ENCODE measurements around the gene GPR17.
A peak's percentile ranks its signal among the peaks of the same experiment; 100 is the strongest.

The GPR17 gene

DNA sequence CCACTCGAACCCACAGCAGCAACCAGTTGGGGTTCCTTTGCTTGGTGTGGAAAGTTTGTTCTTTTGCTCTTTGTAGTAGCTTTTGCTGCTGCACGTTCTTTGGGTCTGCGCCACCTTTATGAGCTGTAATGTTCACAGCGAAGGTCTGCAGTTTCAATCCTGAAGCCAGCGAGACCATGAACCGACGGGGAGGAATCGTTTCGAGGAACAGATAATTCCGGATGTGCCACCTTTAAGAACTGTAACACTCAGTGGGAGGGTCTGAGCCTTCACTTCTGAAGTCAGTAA is 14.3 kb downstream of the GPR17 start:
- Mint-ChIP-seq H3K9me3 (no peaks in the 10 kb centered on the region), H3K27ac (no peak overlapping the region), H3K4me1 (peaks cover 18% of the 10 kb centered on the region), H3K27me3 (peaks cover 47% of the 10 kb centered on the region), H3K36me3 (no peaks in the 10 kb centered on the region), H3K4me3 (no peak overlapping the region)
- ATAC-seq: no peak

DNA sequence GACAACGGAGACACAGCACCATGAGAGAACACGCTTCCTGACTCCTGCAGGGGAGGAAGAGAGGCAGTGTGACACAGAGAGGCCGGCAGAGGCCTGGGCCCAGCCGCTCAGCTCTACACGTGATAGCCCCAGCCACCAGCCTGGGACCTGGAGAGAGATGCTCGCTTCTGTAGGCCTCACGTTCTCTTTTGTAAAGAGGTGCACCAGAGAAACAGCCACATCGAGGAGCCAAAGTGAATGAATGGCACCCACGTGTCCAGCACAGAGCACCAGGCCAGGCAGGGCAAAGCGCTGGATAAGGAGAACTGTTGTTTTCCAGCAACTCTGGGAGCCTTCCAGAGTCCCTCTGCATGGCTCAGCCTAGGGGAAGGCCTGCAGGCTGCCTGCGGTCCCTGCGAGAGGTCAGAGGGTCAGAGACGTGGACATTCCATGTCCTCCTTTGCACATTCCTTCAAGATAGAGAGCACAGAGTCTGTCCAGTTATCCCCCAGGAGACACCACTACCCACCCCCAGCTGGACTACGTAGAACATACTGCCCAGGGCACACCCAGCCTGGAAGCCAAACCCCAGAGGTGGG is 15.2 kb downstream of the GPR17 start:
- H3K27me3 Mint-ChIP-seq: peaks cover 56% of the 10 kb centered on the region
- no peaks in the 10 kb centered on the region for H3K9me3 Mint-ChIP-seq
- H3K27ac Mint-ChIP-seq: no peak overlapping the region
- ATAC-seq: no peak
- no peak overlapping the region for H3K4me3 Mint-ChIP-seq
- no peaks in the 10 kb centered on the region for H3K36me3 Mint-ChIP-seq
- peaks cover 18% of the 10 kb centered on the region for H3K4me1 Mint-ChIP-seq

DNA sequence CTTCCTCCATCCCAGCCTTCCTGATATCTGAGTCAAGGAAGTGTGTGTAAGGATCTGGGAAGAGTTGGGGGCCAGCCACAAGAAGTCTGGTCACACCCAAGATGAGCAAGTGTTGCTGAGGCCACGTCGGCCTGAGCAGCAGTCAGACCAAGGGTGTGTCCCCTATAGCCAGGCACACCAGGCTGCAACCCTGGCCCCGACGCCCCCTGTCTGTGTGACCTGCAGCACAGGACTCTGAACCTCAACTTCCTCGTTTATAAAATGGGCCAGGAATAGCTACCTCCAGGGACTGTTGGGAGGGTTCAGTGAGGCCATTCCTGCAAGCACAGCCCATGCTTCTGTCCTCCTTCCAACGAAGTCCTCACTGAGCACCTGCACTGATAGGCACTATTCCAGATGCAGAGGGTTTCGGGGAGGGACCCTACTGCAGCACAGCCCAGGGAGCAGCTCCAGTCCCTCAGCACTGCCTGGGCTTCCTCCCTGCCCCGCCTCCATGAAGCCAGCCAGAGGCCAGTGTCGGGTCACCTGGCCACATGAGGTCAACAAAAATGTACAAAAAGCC is 16.1 kb downstream of the GPR17 start:
- H3K4me3 Mint-ChIP-seq: no peak overlapping the region
- H3K9me3 Mint-ChIP-seq: no peaks in the 10 kb centered on the region
- peaks cover 58% of the 10 kb centered on the region for H3K27me3 Mint-ChIP-seq
- ATAC-seq: no peak
- peaks cover 13% of the 10 kb centered on the region for H3K4me1 Mint-ChIP-seq
- H3K27ac Mint-ChIP-seq: no peak overlapping the region
- H3K36me3 Mint-ChIP-seq: no peaks in the 10 kb centered on the region

DNA sequence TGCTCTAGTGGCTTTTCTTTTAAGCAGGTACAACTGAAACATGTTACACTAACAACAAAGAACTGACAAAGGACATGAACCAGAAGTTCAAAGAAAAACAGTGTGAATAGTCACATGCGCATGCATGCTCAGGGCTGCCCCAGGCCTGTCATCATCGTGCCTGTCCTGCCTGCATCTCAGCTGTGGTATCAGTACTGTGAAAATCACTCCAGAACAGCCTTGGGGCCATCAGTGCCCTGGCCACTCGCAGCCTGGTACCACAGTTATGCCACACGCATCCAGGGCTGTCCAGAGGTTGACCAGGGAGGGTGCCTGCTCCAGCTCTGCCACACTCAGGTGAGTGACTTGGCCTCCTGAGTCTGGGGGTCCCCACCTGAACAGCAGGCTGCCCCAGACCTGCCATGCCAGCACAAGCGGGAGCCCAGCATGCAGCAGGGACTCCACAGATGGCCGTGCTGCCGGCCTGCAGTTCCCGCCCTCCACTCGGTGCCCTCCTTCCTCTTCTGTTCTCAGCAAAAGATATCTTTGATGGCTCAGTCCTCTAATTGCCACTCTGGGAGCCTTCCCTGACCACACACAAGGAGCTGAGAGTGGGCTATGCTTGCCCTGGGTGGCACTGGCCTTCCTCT is 17.1 kb downstream of the GPR17 start:
- Mint-ChIP-seq H3K4me3 (no peak overlapping the region), H3K27ac (no peak overlapping the region), H3K36me3 (no peaks in the 10 kb centered on the region), H3K4me1 (peaks cover 12% of the 10 kb centered on the region), H3K9me3 (no peaks in the 10 kb centered on the region), H3K27me3 (peaks cover 54% of the 10 kb centered on the region)
- no peak for ATAC-seq

DNA sequence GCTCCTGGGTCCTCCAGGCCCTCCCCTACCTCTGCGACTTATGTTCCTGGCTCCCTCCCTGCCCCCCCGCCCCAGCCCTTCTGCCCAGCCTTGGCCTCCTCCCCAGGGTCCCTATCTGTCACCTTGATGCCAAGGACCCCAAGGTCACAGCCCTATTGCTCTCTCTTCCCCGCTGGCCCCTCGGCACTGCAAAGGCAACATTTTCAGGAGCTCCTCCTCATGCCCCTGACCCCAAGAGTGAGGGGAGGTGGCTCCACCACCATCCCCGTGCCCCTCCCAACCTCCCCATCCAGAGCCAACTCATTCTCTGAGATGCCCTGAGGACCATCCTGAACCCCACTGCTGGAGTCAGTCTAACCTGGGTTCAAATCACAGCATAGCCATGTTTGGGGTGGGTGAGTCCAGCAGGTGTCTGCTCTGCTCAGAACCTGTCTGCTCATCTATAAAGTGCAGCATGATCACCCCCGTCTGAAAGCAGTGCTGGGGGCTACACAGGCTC is 17.7 kb downstream of the GPR17 start:
- Mint-ChIP-seq H3K36me3 (no peaks in the 10 kb centered on the region), H3K4me1 (peaks cover 12% of the 10 kb centered on the region), H3K27ac (no peak overlapping the region), H3K9me3 (no peaks in the 10 kb centered on the region), H3K4me3 (no peak overlapping the region), H3K27me3 (peaks cover 54% of the 10 kb centered on the region)
- no peak for ATAC-seq

DNA sequence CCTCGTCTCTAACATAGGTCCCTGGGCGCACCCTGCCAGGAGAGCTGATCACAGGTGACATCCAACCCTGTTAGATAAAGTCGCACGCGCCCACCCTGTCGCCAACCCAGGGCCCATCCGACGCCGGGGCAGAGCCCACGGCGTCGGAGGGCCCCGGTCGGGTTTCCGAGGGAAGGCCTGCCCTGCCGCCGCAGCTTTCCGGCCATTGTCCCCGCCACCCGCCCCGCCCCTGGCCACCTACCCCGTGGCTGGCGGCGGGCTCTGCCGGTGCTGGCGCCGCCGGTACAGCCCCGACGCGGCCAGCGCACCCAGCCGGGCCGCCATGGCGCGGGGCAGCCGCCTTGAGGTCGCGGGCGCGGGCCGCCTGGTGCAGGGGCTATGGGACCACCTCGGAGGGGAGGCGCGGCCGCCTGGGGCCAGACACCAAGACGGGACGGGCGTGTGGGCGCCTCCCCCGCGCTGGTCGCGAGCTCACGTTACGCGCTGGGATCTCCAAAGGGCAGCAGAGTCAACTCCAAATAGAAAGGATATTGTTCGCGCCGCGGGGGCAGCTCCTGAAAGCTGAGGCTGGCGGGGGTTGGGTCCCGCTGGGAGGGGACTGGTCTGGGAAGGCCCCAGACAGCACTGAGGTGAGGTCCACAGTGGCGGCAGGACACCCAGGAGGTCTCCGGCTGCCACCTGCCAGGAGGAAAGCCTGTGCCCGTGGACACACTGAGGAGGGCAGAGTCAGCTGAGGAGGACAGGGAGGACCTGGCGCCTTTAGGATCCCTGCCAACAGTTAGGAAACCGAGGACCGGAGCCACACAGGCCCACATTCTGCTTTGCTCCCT is 18.3 kb downstream of the GPR17 start:
- Mint-ChIP-seq H3K27ac (no peak overlapping the region), H3K9me3 (no peaks in the 10 kb centered on the region), H3K36me3 (no peaks in the 10 kb centered on the region), H3K4me3 (no peak overlapping the region), H3K27me3 (peaks cover 54% of the 10 kb centered on the region), H3K4me1 (peaks cover 12% of the 10 kb centered on the region)
- peak; percentile 46 for ATAC-seq

DNA sequence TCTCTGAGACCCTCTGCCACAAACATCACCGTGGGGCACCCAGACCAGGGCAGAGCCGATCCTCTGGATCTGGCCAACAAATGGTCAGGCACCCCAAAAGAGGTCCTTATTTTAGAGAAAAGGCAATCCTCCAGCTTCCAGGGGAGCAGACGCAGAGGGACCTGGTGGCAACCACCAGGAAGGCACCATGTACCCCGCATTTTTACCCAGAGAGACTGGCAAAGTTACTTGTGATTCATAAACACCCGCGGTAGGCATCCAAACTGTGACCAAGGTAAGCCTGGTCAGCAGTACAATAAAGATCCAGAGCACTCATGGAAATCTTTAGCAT is 18.9 kb downstream of the GPR17 start:
- Mint-ChIP-seq H3K36me3 (no peaks in the 10 kb centered on the region), H3K4me3 (no peak overlapping the region), H3K9me3 (no peaks in the 10 kb centered on the region), H3K4me1 (peaks cover 8% of the 10 kb centered on the region), H3K27me3 (peaks cover 54% of the 10 kb centered on the region), H3K27ac (no peak overlapping the region)
- no peak for ATAC-seq

DNA sequence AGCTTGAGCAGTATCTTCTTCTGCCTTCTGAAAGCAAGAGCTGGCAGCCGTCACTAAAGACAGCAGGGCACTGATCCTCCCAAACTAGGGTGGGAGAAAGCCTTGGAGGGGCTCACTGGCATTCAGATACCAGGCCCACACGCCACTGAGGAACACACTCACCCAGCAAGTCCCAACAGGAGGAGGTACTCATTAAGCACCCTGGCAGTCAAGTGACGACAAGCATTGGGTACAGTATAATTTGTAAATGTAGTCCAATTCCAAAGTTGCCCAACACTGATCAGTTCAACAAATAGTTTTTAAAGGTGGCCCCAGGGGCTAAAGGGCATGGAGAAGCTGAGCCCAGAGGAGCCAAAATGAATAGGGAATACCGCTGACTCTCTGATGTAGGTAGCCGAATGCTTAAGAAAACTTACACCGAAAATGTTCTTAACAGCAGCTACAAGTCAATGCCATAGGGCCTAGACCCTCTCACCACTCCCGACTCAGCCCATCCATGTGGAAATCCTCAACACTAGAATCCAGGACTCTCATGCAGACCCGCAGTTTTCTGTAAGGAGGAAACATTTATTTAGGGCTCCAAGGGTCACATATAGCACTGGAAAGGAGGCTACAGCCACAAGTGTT is 19.4 kb downstream of the GPR17 start:
- no peaks in the 10 kb centered on the region for H3K36me3 Mint-ChIP-seq
- ATAC-seq: no peak
- no peak overlapping the region for H3K4me3 Mint-ChIP-seq
- no peaks in the 10 kb centered on the region for H3K9me3 Mint-ChIP-seq
- H3K27me3 Mint-ChIP-seq: peaks cover 54% of the 10 kb centered on the region
- peaks cover 5% of the 10 kb centered on the region for H3K4me1 Mint-ChIP-seq
- H3K27ac Mint-ChIP-seq: no peak overlapping the region

DNA sequence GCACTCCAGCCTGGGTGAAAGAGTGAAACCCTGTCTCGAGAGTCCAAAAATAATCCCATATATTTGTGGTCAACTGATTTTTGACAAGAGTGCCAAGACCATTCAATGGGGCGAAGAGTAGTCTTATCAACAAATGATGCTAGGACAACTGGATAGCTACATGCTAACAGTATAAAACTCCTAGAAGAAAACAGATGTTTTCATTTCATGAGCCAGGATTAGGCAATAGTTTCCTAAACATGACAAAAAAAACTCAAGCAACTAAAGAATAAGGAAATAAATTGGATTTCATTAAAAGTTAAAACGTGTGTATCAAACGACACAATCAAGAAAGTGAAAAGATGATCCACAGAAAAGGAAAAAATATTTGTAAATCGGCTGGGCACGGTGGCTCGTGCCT is 23.1 kb downstream of the GPR17 start:
- Mint-ChIP-seq H3K27me3 (peaks cover 57% of the 10 kb centered on the region), H3K4me3 (no peak overlapping the region), H3K27ac (no peak overlapping the region), H3K9me3 (no peaks in the 10 kb centered on the region), H3K36me3 (no peaks in the 10 kb centered on the region), H3K4me1 (peaks cover under 1% of the 10 kb centered on the region)
- no peak for ATAC-seq

DNA sequence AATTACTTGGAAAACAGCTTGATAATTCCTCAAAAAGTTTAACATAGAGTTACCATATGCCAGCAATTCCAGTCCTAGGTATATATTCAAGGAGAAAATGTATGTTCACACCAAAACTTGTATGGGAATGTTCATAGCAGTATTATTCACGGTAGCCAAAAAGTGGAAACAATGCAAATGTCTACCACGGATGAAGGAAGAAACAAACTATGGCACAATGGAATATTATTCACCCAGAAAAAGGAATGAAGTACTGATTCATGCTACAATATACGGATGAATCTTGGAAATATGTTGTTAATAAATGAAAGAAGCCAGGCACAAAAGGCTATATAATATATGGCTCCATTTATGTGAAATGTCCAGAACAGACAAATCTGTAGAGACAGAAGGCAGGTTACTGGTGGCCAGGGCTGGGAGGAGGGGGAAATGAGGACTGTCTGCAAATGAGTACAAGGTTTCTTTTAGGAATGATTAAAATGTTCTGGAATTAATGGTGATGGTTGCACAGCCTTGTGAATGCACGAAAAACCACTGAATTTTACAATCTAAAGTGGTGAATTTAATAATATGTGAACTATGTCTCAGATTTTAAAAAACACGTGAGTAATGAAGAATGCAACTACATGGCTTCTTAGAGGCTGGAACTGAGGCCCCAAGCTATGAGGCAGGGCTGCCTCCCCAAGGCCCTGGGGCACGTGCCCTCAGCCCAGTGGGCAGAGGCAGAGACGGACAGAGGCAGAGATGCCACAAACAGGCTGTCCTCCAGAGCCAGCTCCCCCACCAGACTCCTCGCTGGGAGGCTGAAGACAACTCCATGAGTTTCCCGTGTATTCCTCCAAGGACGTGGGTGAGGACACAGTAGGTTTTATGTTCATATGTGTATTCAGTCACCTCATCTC is 24.4 kb downstream of the GPR17 start:
- Mint-ChIP-seq H3K4me3 (no peak overlapping the region), H3K27me3 (peaks cover 54% of the 10 kb centered on the region), H3K36me3 (no peaks in the 10 kb centered on the region), H3K27ac (no peak overlapping the region), H3K4me1 (peaks cover 6% of the 10 kb centered on the region), H3K9me3 (no peaks in the 10 kb centered on the region)
- no peak for ATAC-seq

DNA sequence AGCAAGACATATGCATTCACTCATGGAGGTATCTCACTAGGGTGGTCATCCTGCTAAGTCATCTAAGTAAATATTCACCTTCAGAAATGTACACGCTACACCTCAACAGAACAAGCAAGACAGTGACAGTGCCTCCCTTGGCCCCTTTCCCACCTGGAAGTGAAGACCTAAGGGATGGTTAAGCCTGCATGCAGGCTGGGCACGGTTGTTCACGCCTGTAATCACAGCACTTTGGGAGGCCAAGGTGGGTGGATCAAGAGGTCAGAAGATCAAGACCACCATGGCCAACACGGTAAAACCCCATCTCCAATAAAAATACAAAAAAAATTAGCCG is 25.0 kb downstream of the GPR17 start:
- no peaks in the 10 kb centered on the region for H3K36me3 Mint-ChIP-seq
- H3K27ac Mint-ChIP-seq: no peak overlapping the region
- peaks cover 6% of the 10 kb centered on the region for H3K4me1 Mint-ChIP-seq
- H3K4me3 Mint-ChIP-seq: no peak overlapping the region
- peaks cover 47% of the 10 kb centered on the region for H3K27me3 Mint-ChIP-seq
- no peaks in the 10 kb centered on the region for H3K9me3 Mint-ChIP-seq
- ATAC-seq: no peak

DNA sequence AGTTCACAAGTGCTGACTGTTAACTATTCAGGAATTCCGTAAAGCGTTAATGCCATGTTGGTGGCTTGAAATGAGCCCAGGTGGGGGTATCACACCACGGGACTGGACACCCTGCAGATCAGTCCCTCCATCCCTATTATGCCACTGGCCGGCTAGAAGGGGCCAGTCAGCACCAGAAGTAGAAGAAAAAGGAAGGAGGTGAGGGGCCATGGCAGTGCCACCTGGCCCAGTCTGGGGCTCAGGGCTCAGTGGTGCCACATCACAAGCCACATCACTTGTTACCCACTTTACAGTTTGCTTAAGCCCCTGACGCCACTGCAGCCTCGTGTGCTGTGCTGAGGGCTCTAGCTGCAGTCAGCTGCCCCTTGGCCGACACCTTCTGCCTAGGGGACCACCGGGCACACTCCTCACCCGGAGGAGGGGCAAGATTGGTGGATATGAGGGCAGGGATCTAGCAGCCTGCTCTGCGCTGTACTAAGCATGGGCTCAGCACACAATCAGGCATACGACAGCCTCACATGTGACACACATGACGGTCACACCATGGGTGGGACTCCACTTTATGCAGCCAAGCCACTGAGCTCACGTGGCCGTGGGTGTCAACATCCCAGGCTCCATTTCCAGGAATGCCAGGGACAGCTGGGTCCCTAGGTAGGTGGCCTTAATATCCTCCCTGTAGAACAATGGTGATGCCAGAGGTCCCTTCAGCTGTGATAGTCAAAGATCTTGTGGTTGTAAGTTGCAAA is 25.8 kb downstream of the GPR17 start:
- no peak overlapping the region for H3K4me3 Mint-ChIP-seq
- H3K4me1 Mint-ChIP-seq: peaks cover 6% of the 10 kb centered on the region
- no peaks in the 10 kb centered on the region for H3K36me3 Mint-ChIP-seq
- H3K9me3 Mint-ChIP-seq: no peaks in the 10 kb centered on the region
- no peak for ATAC-seq
- no peak overlapping the region for H3K27ac Mint-ChIP-seq
- peaks cover 40% of the 10 kb centered on the region for H3K27me3 Mint-ChIP-seq

DNA sequence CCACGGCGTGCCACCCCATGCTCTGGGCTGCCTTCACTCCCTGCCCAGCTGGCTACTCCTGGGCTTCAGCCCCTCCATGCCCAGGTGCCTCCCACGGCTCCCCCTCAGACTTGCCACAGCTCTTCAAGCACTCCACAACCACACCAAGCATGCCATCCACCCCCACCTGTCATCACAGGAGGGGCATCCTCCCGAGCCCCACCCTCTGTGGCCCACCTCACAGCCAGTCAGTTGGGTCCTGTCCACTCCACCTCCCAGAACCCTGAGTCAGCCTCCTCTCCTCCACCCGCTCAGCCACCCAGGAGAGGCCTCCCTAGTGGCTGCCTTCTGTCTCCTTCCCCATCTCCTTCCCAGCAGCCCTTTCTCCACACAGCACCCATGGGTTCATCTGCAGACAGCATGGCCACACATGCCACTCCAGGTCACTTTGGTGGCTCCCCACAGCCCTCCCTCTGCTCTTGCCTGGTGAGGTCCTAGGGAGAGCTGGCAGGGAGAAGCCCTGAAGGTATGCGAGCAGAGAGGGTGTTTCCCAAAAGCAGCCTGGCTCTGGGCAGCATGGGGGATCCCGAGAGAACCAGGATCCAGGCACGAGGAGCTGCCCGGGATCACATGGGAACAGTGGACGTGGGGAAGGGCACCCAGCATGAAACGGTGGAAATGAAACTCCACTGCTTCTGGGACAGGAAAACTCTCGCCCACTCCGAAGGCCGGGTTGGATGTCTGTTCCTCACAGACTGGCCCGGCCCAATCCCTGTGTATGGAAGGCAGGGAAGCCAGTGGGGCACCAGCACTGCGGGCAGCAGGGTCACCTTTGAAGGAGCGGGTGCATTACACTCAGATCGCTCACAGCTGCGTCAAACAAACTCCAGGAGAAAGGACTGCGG is 26.6 kb downstream of the GPR17 start:
- no peaks in the 10 kb centered on the region for H3K9me3 Mint-ChIP-seq
- peaks cover 6% of the 10 kb centered on the region for H3K4me1 Mint-ChIP-seq
- H3K36me3 Mint-ChIP-seq: no peaks in the 10 kb centered on the region
- H3K27me3 Mint-ChIP-seq: peaks cover 46% of the 10 kb centered on the region
- no peak overlapping the region for H3K27ac Mint-ChIP-seq
- no peak overlapping the region for H3K4me3 Mint-ChIP-seq
- ATAC-seq: no peak

Measured in stimulated activated memory B cell treated with anti-CD40 and anti-IgM and Interleukin-4, amounts not matched to agents 10 μg/mL and 1 μg/mL and 100 μg/mL, for 72 hours (primary cell).